K562 (cell line): Measurements from ENCODE around the gene RTL10. TPM values are rescaled to one million over a fixed set of nuclear protein-coding genes. Genes with fewer than 3 reads are reported as not detected.

Experiments
- CEBPG ChIP-seq, 3 experiments: fragments of 200-800 bp in 1 of 3; sonication (Bioruptor generic) in 1 of 3; sonication (generic) in 1 of 3; formaldehyde crosslinking in 1 of 3; IDR thresholded peaks in 2 of 3; conservative IDR thresholded peaks in 1 of 3; 2 replicates each; pipeline versions ENCODE4 v1.6.1 to v1.8.0; 2016 to 2022; ENCODE audit warnings: missing compliant biosample characterization in 2 of 3, missing genetic modification characterization in 2 of 3, mild to moderate bottlenecking in 1 of 3, missing genetic modification reagents in 1 of 3
- CHD2 ChIP-seq: IDR thresholded peaks from 2 replicates; pipeline ENCODE4 v1.6.1; 2011; ENCODE audit warnings: low read depth, low read length
- CSDE1 ChIP-seq, 2 experiments: fragments of 450-650 bp; IDR thresholded peaks; 2 replicates each; pipeline ENCODE4 v1.6.1; 2016; ENCODE audit warnings: mild to moderate bottlenecking in 1 of 2
- FOXA1 ChIP-seq: fragments of 450-650 bp; IDR thresholded peaks from 2 replicates; pipeline ENCODE4 v1.6.1; 2016; ENCODE audit warnings: mild to moderate bottlenecking, borderline replicate concordance
- GTF2A2 ChIP-seq: IDR thresholded peaks from 2 replicates; pipeline ENCODE4 v1.6.1; 2016; ENCODE audit warnings: mild to moderate bottlenecking, missing genetic modification characterization, missing compliant biosample characterization
- HDAC6 ChIP-seq: IDR thresholded peaks from 2 replicates; pipeline ENCODE4 v1.6.1; 2012; ENCODE audit warnings: low read depth, mild to moderate bottlenecking, control low read depth, inconsistent platforms, low read length, moderate library complexity
- MAFK ChIP-seq: IDR thresholded peaks from 2 replicates; pipeline ENCODE4 v1.6.1; 2011; ENCODE audit warnings: low read length, improper control_type of control experiment
- POLR3A ChIP-seq: IDR thresholded peaks from 2 replicates; pipeline ENCODE4 v1.6.1; 2011; ENCODE audit warnings: borderline replicate concordance, mild to moderate bottlenecking, moderate library complexity; ENCODE audit not compliant: insufficient read length, insufficient read depth; ENCODE audit errors: extremely low read depth
- PRMT5 ChIP-seq: sonication (generic); formaldehyde crosslinking; IDR thresholded peaks from 2 replicates; pipeline ENCODE4 v1.5.0; 2020; ENCODE audit warnings: missing genetic modification reagents
- PURB ChIP-seq: sonication (generic); formaldehyde crosslinking; IDR thresholded peaks from 2 replicates; pipeline ENCODE4 v1.9.0; 2021; ENCODE audit warnings: low read depth, mild to moderate bottlenecking, missing genetic modification reagents
- RAD21 ChIP-seq, 2 experiments: fragments of 250-450 bp in 1 of 2; fragments of 450-650 bp in 1 of 2; sonication (Bioruptor Pico) in 1 of 2; formaldehyde crosslinking in 1 of 2; IDR thresholded peaks in 1 of 2; conservative IDR thresholded peaks in 1 of 2; 2 replicates each; pipeline versions ENCODE4 v1.4.0 to v1.8.0; 2020 to 2022; ENCODE audit warnings: mild to moderate bottlenecking in 2 of 2, moderate library complexity in 1 of 2
- RBM14 ChIP-seq: fragments of 200-400 bp; formaldehyde crosslinking; IDR thresholded peaks from 2 replicates; pipeline ENCODE4 v1.6.1; 2018; ENCODE audit warnings: low read depth, mild to moderate bottlenecking, low read length, moderate library complexity, borderline replicate concordance; ENCODE audit not compliant: insufficient read depth
- RBM15 ChIP-seq: fragments of 200-400 bp; formaldehyde crosslinking; IDR thresholded peaks from 2 replicates; pipeline ENCODE4 v1.6.1; 2018; ENCODE audit warnings: mild to moderate bottlenecking, low read length, moderate library complexity; ENCODE audit not compliant: insufficient read depth
- THAP12 ChIP-seq: fragments of 250-450 bp; sonication (Bioruptor Pico); IDR thresholded peaks from 2 replicates; pipeline ENCODE4 v1.9.0; 2021; ENCODE audit warnings: mild to moderate bottlenecking, inconsistent platforms
- ZNF311 ChIP-seq: fragments of 250-450 bp; sonication (Bioruptor Pico); IDR thresholded peaks from 2 replicates; pipeline ENCODE4 v1.4.0; 2020; ENCODE audit warnings: mild to moderate bottlenecking, moderate library complexity
- ZNF696 ChIP-seq: fragments of 250-450 bp; sonication (Bioruptor Pico); conservative IDR thresholded peaks from 2 replicates; pipeline ENCODE4 v1.4.0; 2020; ENCODE audit warnings: mild to moderate bottlenecking, moderate library complexity
- polyA plus RNA-seq, 8 experiments: library from polyadenylated mRNA; depleted of rRNA in 4 of 8; stranded (reverse) in 5 of 8; unstranded in 3 of 8; fragments of >200 nt; fragmentation: Nextera tagmentation in 2 of 8; fragmentation: Illumina TruSeq in 1 of 8; extraction: Ambion mirVana in 2 of 8; extraction: Trizol in 1 of 8; gene quantifications; 2 replicates each; pipeline versions ENCODE4 v1.2.1 to v1.2.3, GENCODE V29; 2011 to 2014; ENCODE audit warnings: inconsistent platforms in 1 of 8, missing spikeins in 1 of 8
- total RNA-seq, 7 experiments: library from RNA; depleted of rRNA in 6 of 7; stranded (reverse); fragments of >200 nt in 6 of 7; fragmentation: Illumina TruSeq in 2 of 7; extraction: Trizol in 2 of 7; gene quantifications; 2 replicates each; pipeline versions ENCODE4 v1.2.1 to v1.2.3, GENCODE V29; 2011 to 2021; ENCODE audit warnings: low replicate concordance in 1 of 7
- TF ChIP-seq, protein P1 (sequence below): fragments of 450-650 bp; IDR thresholded peaks from 2 replicates; pipeline ENCODE4 v1.6.1; 2014; ENCODE audit warnings: low read depth, mild to moderate bottlenecking, moderate library complexity, borderline replicate concordance
- TF ChIP-seq, protein P2 (sequence below): fragments of 250-450 bp; sonication (Bioruptor Pico); IDR thresholded peaks from 2 replicates; pipeline ENCODE4 v1.8.0; 2022; ENCODE audit warnings: inconsistent platforms, mild to moderate bottlenecking, moderate library complexity, borderline replicate concordance
- TF ChIP-seq, protein P3 (sequence below): sonication (generic); formaldehyde crosslinking; IDR thresholded peaks from 2 replicates; pipeline ENCODE4 v1.4.0; 2020; ENCODE audit warnings: mild to moderate bottlenecking, missing genetic modification reagents

The RTL10 gene
- total and polyA plus RNA-seq, 9 of the 15 experiments (the other 6 are each of a cell fraction or from before 2014, with no cell fraction given) = 19.8 to 75.5 (median 32.5) TPM

DNA sequence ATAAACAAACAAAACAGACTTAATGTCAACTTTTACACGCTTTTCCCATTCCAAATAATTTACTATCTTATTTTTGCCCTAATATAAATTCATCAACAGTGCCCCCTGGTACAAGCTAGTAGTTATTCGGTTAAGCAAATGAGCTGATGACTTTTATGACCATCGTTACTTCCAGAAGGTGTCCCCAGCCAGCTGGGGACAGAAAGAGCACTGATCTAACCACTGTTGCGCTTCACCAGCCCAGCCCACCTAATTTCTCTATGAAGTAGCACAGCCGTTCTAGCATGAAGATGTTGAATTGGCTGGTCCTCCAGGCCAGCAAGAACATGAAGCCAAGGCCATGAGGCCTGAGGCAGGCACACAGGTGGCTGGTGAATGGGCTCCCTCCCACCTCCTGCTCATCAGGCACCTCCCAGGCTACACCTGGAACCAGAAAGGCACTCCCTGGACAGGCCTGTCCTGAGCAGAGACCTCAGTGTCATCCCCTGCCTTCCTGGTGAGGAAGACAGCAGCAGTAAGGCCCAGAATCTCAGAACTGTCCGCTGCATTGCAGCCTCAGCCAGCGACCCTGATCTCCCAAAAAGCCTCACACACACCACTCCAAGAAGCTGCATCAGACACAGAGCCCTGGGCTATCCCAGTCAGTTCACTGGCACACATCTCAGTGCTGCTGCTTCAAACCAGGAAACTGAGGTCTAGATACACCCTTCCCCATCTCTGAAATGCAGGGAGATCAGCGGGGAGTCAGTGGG is 12.9 kb downstream of the RTL10 start (continued):
- TF ChIP-seq POLR3A = no peak
- TF ChIP-seq CEBPG (CRISPR knock-in tag; IDR thresholded peaks at IDR 0.05) = no peak
- TF ChIP-seq CEBPG (tag; conservative IDR thresholded peaks at IDR 0.05 in 1 of 2, IDR thresholded peaks at IDR 0.05 in 1 of 2) = no peak
- no peak for TF ChIP-seq RBM15
- TF ChIP-seq, protein P1, sequence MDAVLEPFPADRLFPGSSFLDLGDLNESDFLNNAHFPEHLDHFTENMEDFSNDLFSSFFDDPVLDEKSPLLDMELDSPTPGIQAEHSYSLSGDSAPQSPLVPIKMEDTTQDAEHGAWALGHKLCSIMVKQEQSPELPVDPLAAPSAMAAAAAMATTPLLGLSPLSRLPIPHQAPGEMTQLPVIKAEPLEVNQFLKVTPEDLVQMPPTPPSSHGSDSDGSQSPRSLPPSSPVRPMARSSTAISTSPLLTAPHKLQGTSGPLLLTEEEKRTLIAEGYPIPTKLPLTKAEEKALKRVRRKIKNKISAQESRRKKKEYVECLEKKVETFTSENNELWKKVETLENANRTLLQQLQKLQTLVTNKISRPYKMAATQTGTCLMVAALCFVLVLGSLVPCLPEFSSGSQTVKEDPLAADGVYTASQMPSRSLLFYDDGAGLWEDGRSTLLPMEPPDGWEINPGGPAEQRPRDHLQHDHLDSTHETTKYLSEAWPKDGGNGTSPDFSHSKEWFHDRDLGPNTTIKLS = no peak
- 0 out of 2 replicates have a peak, but pooled peaks have one; percentile 45 for TF ChIP-seq PRMT5
- no peak for TF ChIP-seq ZNF696 (CRISPR knock-in tag)
- TF ChIP-seq MAFK = peak; percentile 10; the same call in 1 of the 2 replicates
- TF ChIP-seq ZNF311 (CRISPR knock-in tag) = no peak
- no peak for TF ChIP-seq FOXA1
- no peak for TF ChIP-seq GTF2A2 (tag)
- no peak for TF ChIP-seq PURB (CRISPR knock-in tag)
- peak; percentile 11; the same call in 1 of the 2 replicates for TF ChIP-seq THAP12 (CRISPR knock-in tag)
- TF ChIP-seq HDAC6 = peak; percentile 39; the same call in 1 of the 2 replicates
- TF ChIP-seq, protein P2, sequence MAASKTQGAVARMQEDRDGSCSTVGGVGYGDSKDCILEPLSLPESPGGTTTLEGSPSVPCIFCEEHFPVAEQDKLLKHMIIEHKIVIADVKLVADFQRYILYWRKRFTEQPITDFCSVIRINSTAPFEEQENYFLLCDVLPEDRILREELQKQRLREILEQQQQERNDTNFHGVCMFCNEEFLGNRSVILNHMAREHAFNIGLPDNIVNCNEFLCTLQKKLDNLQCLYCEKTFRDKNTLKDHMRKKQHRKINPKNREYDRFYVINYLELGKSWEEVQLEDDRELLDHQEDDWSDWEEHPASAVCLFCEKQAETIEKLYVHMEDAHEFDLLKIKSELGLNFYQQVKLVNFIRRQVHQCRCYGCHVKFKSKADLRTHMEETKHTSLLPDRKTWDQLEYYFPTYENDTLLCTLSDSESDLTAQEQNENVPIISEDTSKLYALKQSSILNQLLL = no peak
- peak in 1 of 2 experiments; percentile 60; a peak in 2 of 4 replicates for TF ChIP-seq RAD21 (CRISPR knock-in tag; conservative IDR thresholded peaks at IDR 0.05 in 1 of 2, IDR thresholded peaks at IDR 0.05 in 1 of 2)
- no peak for TF ChIP-seq RBM14
- TF ChIP-seq CHD2 = peak; percentile 33; the same call in 1 of the 2 replicates
- TF ChIP-seq, protein P3, sequence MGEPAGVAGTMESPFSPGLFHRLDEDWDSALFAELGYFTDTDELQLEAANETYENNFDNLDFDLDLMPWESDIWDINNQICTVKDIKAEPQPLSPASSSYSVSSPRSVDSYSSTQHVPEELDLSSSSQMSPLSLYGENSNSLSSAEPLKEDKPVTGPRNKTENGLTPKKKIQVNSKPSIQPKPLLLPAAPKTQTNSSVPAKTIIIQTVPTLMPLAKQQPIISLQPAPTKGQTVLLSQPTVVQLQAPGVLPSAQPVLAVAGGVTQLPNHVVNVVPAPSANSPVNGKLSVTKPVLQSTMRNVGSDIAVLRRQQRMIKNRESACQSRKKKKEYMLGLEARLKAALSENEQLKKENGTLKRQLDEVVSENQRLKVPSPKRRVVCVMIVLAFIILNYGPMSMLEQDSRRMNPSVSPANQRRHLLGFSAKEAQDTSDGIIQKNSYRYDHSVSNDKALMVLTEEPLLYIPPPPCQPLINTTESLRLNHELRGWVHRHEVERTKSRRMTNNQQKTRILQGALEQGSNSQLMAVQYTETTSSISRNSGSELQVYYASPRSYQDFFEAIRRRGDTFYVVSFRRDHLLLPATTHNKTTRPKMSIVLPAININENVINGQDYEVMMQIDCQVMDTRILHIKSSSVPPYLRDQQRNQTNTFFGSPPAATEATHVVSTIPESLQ (CRISPR knock-in tag) = no peak
- no peak for TF ChIP-seq CSDE1 (IDR thresholded peaks at IDR 0.05)
